ENCODE data around the gene TMEM243. TPM values are rescaled to one million over a fixed set of nuclear protein-coding genes. Genes with fewer than 3 reads are reported as not detected.
"Not testable (repeated sequence)": the region's sequence is repeated elsewhere in the genome, so short reads cannot be mapped to it uniquely, and the experiment has no call there.

Gene TMEM243
- total and polyA plus RNA-seq, 9 donors, result 15.2 to 24.7 (median 17.1) TPM

- 69% methylated on average over 2 of the region's 2 CpGs for WGBS (ENCODE audit: insufficient coverage)
- DNase-seq, result no peak
- Histone ChIP-seq H3K27ac (ENCODE audit: low read length) (no peak overlapping the region), H3K4me3 (ENCODE audit: low read length) (no peak overlapping the region), H3K36me3 (ENCODE audit: control insufficient read depth, insufficient read depth, low read length) (peaks cover 5% of the 10 kb centered on the region), H3K27me3 (ENCODE audit: control insufficient read depth, insufficient read depth, low read length) (no peaks in the 10 kb centered on the region), H3K9me3 (replicated peaks; ENCODE audit: control insufficient read depth, low read depth, low read length) (no peaks in the 10 kb centered on the region), H3K4me1 (ENCODE audit: control insufficient read depth, insufficient read depth, low read length) (peaks cover 12% of the 10 kb centered on the region)
Observed at GRCh38 chr7:87213811-87214210, 5.7 kb downstream of the TMEM243 start.

- H3K27me3 ChIP-seq (ENCODE audit: control insufficient read depth, insufficient read depth, low read length), result no peaks in the 10 kb centered on the region
- no CpG with 5 or more reads among the region's 1 CpG for WGBS (ENCODE audit: insufficient coverage)
Observed at GRCh38 chr7:87213252-87213651, 6.3 kb downstream of the TMEM243 start.

GRCh38 chr7:87212498-87212897 lies 7.0 kb downstream of the TMEM243 start:
- no peaks in the 10 kb centered on the region for H3K9me3 ChIP-seq (replicated peaks; ENCODE audit: control insufficient read depth, low read depth, low read length)
- WGBS (ENCODE audit: insufficient coverage), result no CpG with 5 or more reads among the region's 1 CpG
- no peak overlapping the region for H3K27ac ChIP-seq (ENCODE audit: low read length)
- DNase-seq, result no peak
- H3K27me3 ChIP-seq (ENCODE audit: control insufficient read depth, insufficient read depth, low read length), result no peaks in the 10 kb centered on the region
- H3K4me1 ChIP-seq (ENCODE audit: control insufficient read depth, insufficient read depth, low read length), result peaks cover 5% of the 10 kb centered on the region
- H3K36me3 ChIP-seq (ENCODE audit: control insufficient read depth, insufficient read depth, low read length), result peaks cover 3% of the 10 kb centered on the region
- H3K4me3 ChIP-seq (ENCODE audit: low read length), result no peak overlapping the region

More at GRCh38 chr7:87213252-87213651, 6.3 kb downstream of the TMEM243 start:
- Histone ChIP-seq H3K4me1 (ENCODE audit: control insufficient read depth, insufficient read depth, low read length) (peaks cover 11% of the 10 kb centered on the region), H3K27ac (ENCODE audit: low read length) (no peak overlapping the region), H3K36me3 (ENCODE audit: control insufficient read depth, insufficient read depth, low read length) (peaks cover 5% of the 10 kb centered on the region), H3K9me3 (replicated peaks; ENCODE audit: control insufficient read depth, low read depth, low read length) (no peaks in the 10 kb centered on the region), H3K4me3 (ENCODE audit: low read length) (no peak overlapping the region)
- DNase-seq, result no peak

GRCh38 chr7:87210506-87210905 lies 9.0 kb downstream of the TMEM243 start:
- Histone ChIP-seq H3K27me3 (ENCODE audit: control insufficient read depth, insufficient read depth, low read length) (no peaks in the 10 kb centered on the region), H3K27ac (ENCODE audit: low read length) (no peak overlapping the region), H3K36me3 (ENCODE audit: control insufficient read depth, insufficient read depth, low read length) (peaks cover 3% of the 10 kb centered on the region), H3K9me3 (replicated peaks; ENCODE audit: control insufficient read depth, low read depth, low read length) (peaks cover 15% of the 10 kb centered on the region), H3K4me3 (ENCODE audit: low read length) (no peak overlapping the region), H3K4me1 (ENCODE audit: control insufficient read depth, insufficient read depth, low read length) (peaks cover 4% of the 10 kb centered on the region)
- WGBS (ENCODE audit: insufficient coverage), result 94% methylated on average over 3 of the region's 3 CpGs
- DNase-seq, result no peak

GRCh38 chr7:87209295-87209924 lies 10.1 kb downstream of the TMEM243 start:
- Histone ChIP-seq H3K36me3 (ENCODE audit: control insufficient read depth, insufficient read depth, low read length) (peaks cover 3% of the 10 kb centered on the region), H3K27me3 (ENCODE audit: control insufficient read depth, insufficient read depth, low read length) (no peaks in the 10 kb centered on the region), H3K4me1 (ENCODE audit: control insufficient read depth, insufficient read depth, low read length) (peaks cover 4% of the 10 kb centered on the region), H3K27ac (ENCODE audit: low read length) (no peak overlapping the region), H3K9me3 (replicated peaks; ENCODE audit: control insufficient read depth, low read depth, low read length) (peaks cover 24% of the 10 kb centered on the region), H3K4me3 (ENCODE audit: low read length) (no peak overlapping the region)
- DNase-seq, result no peak
- WGBS (ENCODE audit: insufficient coverage), result 94% methylated on average over 18 of the region's 18 CpGs

GRCh38 chr7:87206361-87206760 lies 13.2 kb downstream of the TMEM243 start:
- Histone ChIP-seq H3K36me3 (ENCODE audit: control insufficient read depth, insufficient read depth, low read length) (peaks cover 11% of the 10 kb centered on the region), H3K27me3 (ENCODE audit: control insufficient read depth, insufficient read depth, low read length) (no peaks in the 10 kb centered on the region), H3K4me1 (ENCODE audit: control insufficient read depth, insufficient read depth, low read length) (peaks cover 2% of the 10 kb centered on the region), H3K27ac (ENCODE audit: low read length) (no peak overlapping the region), H3K4me3 (ENCODE audit: low read length) (no peak overlapping the region), H3K9me3 (replicated peaks; ENCODE audit: control insufficient read depth, low read depth, low read length) (peaks cover 24% of the 10 kb centered on the region)
- no CpG with 5 or more reads among the region's 1 CpG for WGBS (ENCODE audit: insufficient coverage)
- no peak for DNase-seq

- H3K9me3 ChIP-seq (replicated peaks; ENCODE audit: control insufficient read depth, low read depth, low read length), result peaks cover 24% of the 10 kb centered on the region
- WGBS (ENCODE audit: insufficient coverage), result no CpG with 5 or more reads among the region's 3 CpGs
- H3K27ac ChIP-seq (ENCODE audit: low read length); H3K27me3 ChIP-seq (ENCODE audit: control insufficient read depth, insufficient read depth, low read length); H3K4me1 ChIP-seq (ENCODE audit: control insufficient read depth, insufficient read depth, low read length); H3K4me3 ChIP-seq (ENCODE audit: low read length); DNase-seq: not testable (repeated sequence)
- H3K36me3 ChIP-seq (ENCODE audit: control insufficient read depth, insufficient read depth, low read length), result peaks cover 11% of the 10 kb centered on the region
Observed at GRCh38 chr7:87205701-87206100, 13.8 kb downstream of the TMEM243 start.

- H3K27ac ChIP-seq (ENCODE audit: low read length), result no peak overlapping the region
- H3K4me1 ChIP-seq (ENCODE audit: control insufficient read depth, insufficient read depth, low read length), result no peaks in the 10 kb centered on the region
- peaks cover 24% of the 10 kb centered on the region for H3K9me3 ChIP-seq (replicated peaks; ENCODE audit: control insufficient read depth, low read depth, low read length)
- H3K36me3 ChIP-seq (ENCODE audit: control insufficient read depth, insufficient read depth, low read length), result peaks cover 12% of the 10 kb centered on the region
- 88% methylated on average over 2 of the region's 3 CpGs for WGBS (ENCODE audit: insufficient coverage)
- DNase-seq, result no peak
- no peak overlapping the region for H3K4me3 ChIP-seq (ENCODE audit: low read length)
- no peaks in the 10 kb centered on the region for H3K27me3 ChIP-seq (ENCODE audit: control insufficient read depth, insufficient read depth, low read length)
Observed at GRCh38 chr7:87204933-87205332, 14.6 kb downstream of the TMEM243 start.

- not testable (repeated sequence) for H3K27ac ChIP-seq (ENCODE audit: low read length); DNase-seq; H3K27me3 ChIP-seq (ENCODE audit: control insufficient read depth, insufficient read depth, low read length); H3K4me3 ChIP-seq (ENCODE audit: low read length); H3K4me1 ChIP-seq (ENCODE audit: control insufficient read depth, insufficient read depth, low read length)
- 100% methylated on average over 1 of the region's 4 CpGs for WGBS (ENCODE audit: insufficient coverage)
- peaks cover 14% of the 10 kb centered on the region for H3K36me3 ChIP-seq (ENCODE audit: control insufficient read depth, insufficient read depth, low read length)
- peaks cover 24% of the 10 kb centered on the region for H3K9me3 ChIP-seq (replicated peaks; ENCODE audit: control insufficient read depth, low read depth, low read length)
Observed at GRCh38 chr7:87203929-87204328, 15.6 kb downstream of the TMEM243 start.

- no peaks in the 10 kb centered on the region for H3K27me3 ChIP-seq (ENCODE audit: control insufficient read depth, insufficient read depth, low read length)
- H3K27ac ChIP-seq (ENCODE audit: low read length), result no peak overlapping the region
- H3K4me1 ChIP-seq (ENCODE audit: control insufficient read depth, insufficient read depth, low read length), result no peaks in the 10 kb centered on the region
- DNase-seq, result no peak
- no CpG with 5 or more reads among the region's 2 CpGs for WGBS (ENCODE audit: insufficient coverage)
- H3K36me3 ChIP-seq (ENCODE audit: control insufficient read depth, insufficient read depth, low read length), result peaks cover 15% of the 10 kb centered on the region
- no peak overlapping the region for H3K4me3 ChIP-seq (ENCODE audit: low read length)
- peaks cover 24% of the 10 kb centered on the region for H3K9me3 ChIP-seq (replicated peaks; ENCODE audit: control insufficient read depth, low read depth, low read length)
Observed at GRCh38 chr7:87202705-87203104, 16.8 kb downstream of the TMEM243 start.

GRCh38 chr7:87202208-87202607 lies 17.3 kb downstream of the TMEM243 start:
- H3K4me1 ChIP-seq (ENCODE audit: control insufficient read depth, insufficient read depth, low read length), result no peaks in the 10 kb centered on the region
- no peaks in the 10 kb centered on the region for H3K27me3 ChIP-seq (ENCODE audit: control insufficient read depth, insufficient read depth, low read length)
- H3K36me3 ChIP-seq (ENCODE audit: control insufficient read depth, insufficient read depth, low read length), result peaks cover 16% of the 10 kb centered on the region
- WGBS (ENCODE audit: insufficient coverage), result 100% methylated on average over 1 of the region's 1 CpG
- H3K4me3 ChIP-seq (ENCODE audit: low read length), result no peak overlapping the region
- no peak for DNase-seq
- H3K9me3 ChIP-seq (replicated peaks; ENCODE audit: control insufficient read depth, low read depth, low read length), result peaks cover 24% of the 10 kb centered on the region
- H3K27ac ChIP-seq (ENCODE audit: low read length), result no peak overlapping the region

Measured in muscle of leg (tissue), 11 donors.